ENCODE measurements around the gene STOML1.

Gene STOML1

DNA sequence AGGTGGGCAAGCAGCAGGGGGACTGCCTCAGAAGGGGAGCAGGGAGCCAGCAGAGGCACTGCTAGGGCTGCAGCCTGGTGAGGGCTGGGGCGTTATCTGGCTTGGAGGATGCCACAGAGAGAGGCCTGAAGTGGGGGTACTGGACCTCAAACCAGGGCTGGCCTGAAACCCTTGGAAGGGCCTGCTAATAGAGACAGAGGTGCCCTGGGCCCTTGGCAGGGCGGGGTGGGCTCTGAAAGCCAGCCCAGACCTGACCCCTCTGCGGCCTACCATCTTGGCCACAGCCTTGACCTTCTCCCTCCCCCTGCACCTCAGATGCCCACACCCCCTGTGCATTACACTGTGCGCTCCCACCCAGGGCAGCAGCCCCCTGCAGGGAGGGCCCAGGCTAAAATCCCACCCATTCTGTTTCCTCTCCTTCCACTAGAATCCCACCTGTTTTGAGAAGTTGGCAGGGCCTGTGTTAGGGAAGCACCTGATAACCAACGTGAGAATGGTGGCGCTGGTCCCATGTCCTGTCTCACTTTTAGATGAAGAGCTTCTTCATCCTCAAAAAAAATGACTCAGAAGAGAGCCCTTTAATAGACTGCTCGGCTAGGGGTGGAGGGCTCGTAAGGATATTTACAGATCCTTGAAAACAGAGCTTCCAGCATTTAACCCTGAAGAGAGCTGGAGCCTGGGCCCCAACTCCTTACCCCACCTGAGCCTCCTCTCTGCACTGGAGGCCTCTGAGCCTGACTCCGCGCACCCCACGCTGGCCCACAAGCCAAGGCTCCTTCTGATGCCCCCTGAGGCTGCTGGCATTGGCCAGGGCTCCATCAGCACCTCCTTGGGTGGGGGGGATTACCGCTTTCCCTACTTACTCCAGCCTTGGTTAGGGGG, 36.0 kb downstream of the STOML1 start:
- Histone ChIP-seq H3K36me3 (replicated peaks; ENCODE audit: insufficient read depth, low read length) (no peaks in the 10 kb centered on the region), H3K9ac (ENCODE audit: low read length) (no peak overlapping the region), H3K9me3 (replicated peaks; ENCODE audit: insufficient read depth, low read length) (no peaks in the 10 kb centered on the region), H3K4me3 (ENCODE audit: low read length) (no peak overlapping the region), H3K27me3 (replicated peaks; ENCODE audit: insufficient read depth, low read length) (no peaks in the 10 kb centered on the region), H3F3A (ENCODE audit: insufficient read depth, low read length) (peaks cover 13% of the 10 kb centered on the region), H3K9me2 (replicated peaks; ENCODE audit: insufficient read depth, low read length) (no peaks in the 10 kb centered on the region), H3K4me1 (ENCODE audit: low read length) (peaks cover 20% of the 10 kb centered on the region), H2AFZ (ENCODE audit: low read length) (no peak overlapping the region), H4K20me1 (ENCODE audit: insufficient read depth, low read length) (no peaks in the 10 kb centered on the region), H3K27ac (ENCODE audit: low read length) (no peak overlapping the region), H3K79me2 (ENCODE audit: low read length) (no peaks in the 10 kb centered on the region), H3K4me2 (ENCODE audit: low read depth, low read length) (no peak overlapping the region)
- no peak for DNase-seq
- TF ChIP-seq EZH2phosphoT487 (IDR thresholded peaks at IDR 0.05; ENCODE audit: low read length) = no peak
- TF ChIP-seq, protein P1, sequence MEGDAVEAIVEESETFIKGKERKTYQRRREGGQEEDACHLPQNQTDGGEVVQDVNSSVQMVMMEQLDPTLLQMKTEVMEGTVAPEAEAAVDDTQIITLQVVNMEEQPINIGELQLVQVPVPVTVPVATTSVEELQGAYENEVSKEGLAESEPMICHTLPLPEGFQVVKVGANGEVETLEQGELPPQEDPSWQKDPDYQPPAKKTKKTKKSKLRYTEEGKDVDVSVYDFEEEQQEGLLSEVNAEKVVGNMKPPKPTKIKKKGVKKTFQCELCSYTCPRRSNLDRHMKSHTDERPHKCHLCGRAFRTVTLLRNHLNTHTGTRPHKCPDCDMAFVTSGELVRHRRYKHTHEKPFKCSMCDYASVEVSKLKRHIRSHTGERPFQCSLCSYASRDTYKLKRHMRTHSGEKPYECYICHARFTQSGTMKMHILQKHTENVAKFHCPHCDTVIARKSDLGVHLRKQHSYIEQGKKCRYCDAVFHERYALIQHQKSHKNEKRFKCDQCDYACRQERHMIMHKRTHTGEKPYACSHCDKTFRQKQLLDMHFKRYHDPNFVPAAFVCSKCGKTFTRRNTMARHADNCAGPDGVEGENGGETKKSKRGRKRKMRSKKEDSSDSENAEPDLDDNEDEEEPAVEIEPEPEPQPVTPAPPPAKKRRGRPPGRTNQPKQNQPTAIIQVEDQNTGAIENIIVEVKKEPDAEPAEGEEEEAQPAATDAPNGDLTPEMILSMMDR (IDR thresholded peaks at IDR 0.05; ENCODE audit: low read length) = no peak

DNA sequence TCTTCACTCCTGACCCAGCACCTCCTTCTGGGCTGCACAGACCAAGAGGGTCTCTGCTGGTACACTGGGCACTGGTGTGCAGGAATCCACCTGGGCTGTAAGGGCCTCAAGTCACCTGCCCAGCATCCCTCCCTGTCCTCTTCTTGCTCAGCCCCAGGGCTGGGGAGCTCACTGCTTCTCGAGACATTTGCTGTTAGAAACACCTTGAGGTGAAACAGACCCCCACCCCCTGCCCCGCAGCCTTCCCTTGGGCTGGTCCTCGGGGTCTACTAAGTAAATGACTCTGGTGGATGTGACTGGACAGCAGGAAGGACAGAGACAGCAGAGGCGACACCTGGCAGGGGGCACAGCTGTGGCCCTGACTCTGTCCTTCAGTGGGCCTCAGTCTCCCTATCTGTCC, 36.8 kb downstream of the STOML1 start:
- Histone ChIP-seq H3K4me1 (ENCODE audit: low read length) (peaks cover 20% of the 10 kb centered on the region), H3F3A (ENCODE audit: insufficient read depth, low read length) (peaks cover 13% of the 10 kb centered on the region), H3K9ac (ENCODE audit: low read length) (no peak overlapping the region), H3K9me3 (replicated peaks; ENCODE audit: insufficient read depth, low read length) (no peaks in the 10 kb centered on the region), H2AFZ (ENCODE audit: low read length) (no peak overlapping the region), H3K27me3 (replicated peaks; ENCODE audit: insufficient read depth, low read length) (no peaks in the 10 kb centered on the region), H3K36me3 (replicated peaks; ENCODE audit: insufficient read depth, low read length) (no peaks in the 10 kb centered on the region), H4K20me1 (ENCODE audit: insufficient read depth, low read length) (no peaks in the 10 kb centered on the region), H3K9me2 (replicated peaks; ENCODE audit: insufficient read depth, low read length) (no peaks in the 10 kb centered on the region), H3K4me2 (ENCODE audit: low read depth, low read length) (no peak overlapping the region), H3K4me3 (ENCODE audit: low read length) (no peak overlapping the region), H3K27ac (ENCODE audit: low read length) (no peak overlapping the region), H3K79me2 (ENCODE audit: low read length) (no peaks in the 10 kb centered on the region)
- DNase-seq = no peak
- TF ChIP-seq EZH2phosphoT487 (IDR thresholded peaks at IDR 0.05; ENCODE audit: low read length) (no peak), EZH2 (optimal IDR thresholded peaks at IDR 0.05; ENCODE audit: low read depth, low read length) (no peak)
- TF ChIP-seq, protein P1 (IDR thresholded peaks at IDR 0.05; ENCODE audit: low read length) = no peak

DNA sequence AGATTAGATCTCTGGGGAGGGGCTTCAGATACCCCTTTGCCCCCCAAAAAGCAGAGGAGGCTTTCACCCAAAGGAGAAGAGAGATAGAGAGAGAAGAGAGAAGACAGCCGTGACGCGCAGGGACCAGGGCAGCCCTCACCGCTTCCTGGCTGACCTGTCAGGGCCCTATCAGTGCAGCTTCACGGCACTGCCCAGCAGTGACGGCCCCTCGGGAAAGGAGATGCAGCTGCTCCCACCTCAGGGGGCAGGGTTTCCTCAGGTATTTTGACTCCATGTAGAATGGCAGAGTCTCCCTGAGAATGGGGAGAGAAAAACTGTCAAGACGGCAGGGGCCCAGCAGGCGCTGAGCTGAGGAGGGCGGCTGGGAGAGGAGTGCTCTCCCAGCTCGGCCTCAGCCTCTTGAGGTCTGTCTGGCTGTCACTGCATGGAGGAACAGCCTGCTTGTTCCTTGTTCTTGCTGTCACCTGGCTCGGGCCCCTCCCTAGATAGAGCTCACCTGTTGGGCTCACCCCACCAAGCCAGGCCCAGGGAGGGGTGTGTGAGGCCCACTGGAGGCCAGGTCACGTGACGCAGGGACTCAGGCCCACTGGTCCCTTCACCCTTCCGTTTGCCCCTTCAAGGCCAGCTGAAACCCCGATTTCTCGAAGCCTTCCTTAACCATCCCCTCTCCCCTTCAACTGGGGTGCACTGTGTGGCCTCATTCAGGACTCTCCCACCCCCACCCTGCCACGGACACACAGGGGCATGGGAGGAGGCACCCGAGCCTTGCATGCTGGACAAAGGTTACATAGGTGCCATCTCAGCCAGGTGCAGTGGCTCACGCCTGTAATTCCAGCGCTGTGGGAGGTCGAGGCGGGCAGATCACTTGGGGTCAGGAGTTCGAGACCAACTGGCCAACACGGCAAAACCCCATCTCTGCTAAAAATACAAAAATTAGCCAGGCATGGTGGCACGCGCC, 37.6 kb downstream of the STOML1 start:
- Histone ChIP-seq H3K9me2 (replicated peaks; ENCODE audit: insufficient read depth, low read length) (no peaks in the 10 kb centered on the region), H3K9me3 (replicated peaks; ENCODE audit: insufficient read depth, low read length) (no peaks in the 10 kb centered on the region), H3F3A (ENCODE audit: insufficient read depth, low read length) (peaks cover 7% of the 10 kb centered on the region), H3K27me3 (replicated peaks; ENCODE audit: insufficient read depth, low read length) (no peaks in the 10 kb centered on the region), H3K27ac (ENCODE audit: low read length) (no peak overlapping the region), H3K4me3 (ENCODE audit: low read length) (no peak overlapping the region), H3K4me1 (ENCODE audit: low read length) (peaks cover 16% of the 10 kb centered on the region), H4K20me1 (ENCODE audit: insufficient read depth, low read length) (no peaks in the 10 kb centered on the region), H3K4me2 (ENCODE audit: low read depth, low read length) (no peak overlapping the region), H3K9ac (ENCODE audit: low read length) (no peak overlapping the region), H3K36me3 (replicated peaks; ENCODE audit: insufficient read depth, low read length) (no peaks in the 10 kb centered on the region), H3K79me2 (ENCODE audit: low read length) (no peaks in the 10 kb centered on the region), H2AFZ (ENCODE audit: low read length) (no peak overlapping the region)
- DNase-seq = no peak
- TF ChIP-seq, protein P1 (IDR thresholded peaks at IDR 0.05; ENCODE audit: low read length) = no peak
- no peak for TF ChIP-seq EZH2 (optimal IDR thresholded peaks at IDR 0.05; ENCODE audit: low read depth, low read length)
- TF ChIP-seq EZH2phosphoT487 (IDR thresholded peaks at IDR 0.05; ENCODE audit: low read length) = no peak

All from MM.1S (cell line).